Activated T-helper 1 cell treated with anti-CD3 and anti-CD28 coated beads, Interleukin-12 subunit alpha, Interleukin-12 subunit beta, Interleukin-2, Interleukin-4 antibody, amounts not matched to agents 30 ng/mL and 10 ng/mL and 1 ng/mL, durations not matched to agents 14 hours and 24 hours and 36 hours (primary cell): ENCODE measurements around the gene HORMAD2. TPM values are rescaled to one million over a fixed set of nuclear protein-coding genes. Genes with fewer than 3 reads are reported as not detected.
A peak's percentile ranks its signal among the peaks of the same experiment; 100 is the strongest.
"Not testable (repeated sequence)": the region's sequence is repeated elsewhere in the genome, so short reads cannot be mapped to it uniquely, and the experiment has no call there.

Experiments used
- DNase-seq: peaks from one replicate; pipeline ENCODE4 v3.0.0; 2021; ENCODE audit warnings: low spot score
- H3K27ac Mint-ChIP-seq: one replicate; pipeline ENCODE4 v1.8.0; 2021; ENCODE audit warnings: mild to moderate bottlenecking, mixed read lengths
- H3K27me3 Mint-ChIP-seq: one replicate; pipeline ENCODE4 v1.8.0; 2022; ENCODE audit warnings: mild to moderate bottlenecking, moderate library complexity, mixed read lengths; ENCODE audit not compliant: insufficient read depth
- H3K36me3 Mint-ChIP-seq: one replicate; pipeline ENCODE4 v1.8.0; 2021; ENCODE audit warnings: low read depth, mixed read lengths
- H3K4me1 Mint-ChIP-seq: one replicate; pipeline ENCODE4 v1.8.0; 2021; ENCODE audit warnings: low read depth, mixed read lengths
- H3K4me3 Mint-ChIP-seq: one replicate; pipeline ENCODE4 v1.8.0; 2021; ENCODE audit warnings: mild to moderate bottlenecking, moderate library complexity, mixed read lengths
- H3K9me3 Mint-ChIP-seq: one replicate; pipeline ENCODE4 v1.8.0; 2021; ENCODE audit warnings: mixed read lengths
- intact Hi-C: fragments of 100-400 bp; cut with micrococcal nuclease; formaldehyde crosslinking; loops from one replicate; pipeline ENCODE4 v1.15.1; 2024
- total RNA-seq: library from RNA; stranded (reverse); gene quantifications from 2 replicates; pipeline ENCODE4 v1.2.3, GENCODE V29; 2022

The HORMAD2 gene
- total RNA-seq, 1 donor from 2014 or later = 0.21 TPM

DNA sequence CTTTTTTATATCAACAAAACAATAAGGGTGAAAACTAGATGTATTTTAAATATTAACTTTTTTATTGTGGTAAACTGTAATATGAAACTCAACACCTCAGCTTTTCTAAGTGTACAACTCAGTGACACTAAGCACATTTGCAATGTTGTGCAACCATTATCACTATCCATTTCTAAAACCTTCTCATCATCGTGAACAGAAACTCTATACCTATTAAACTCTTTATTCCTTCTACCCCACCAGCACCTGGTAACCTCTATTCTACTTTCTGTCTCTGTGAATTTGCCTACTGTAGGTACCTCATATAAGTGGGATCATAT is 9.4 kb downstream of the HORMAD2 start:
- DNase-seq = no peak
- no peak overlapping the region for H3K4me3 Mint-ChIP-seq
- H3K27me3 Mint-ChIP-seq = peaks cover 5% of the 10 kb centered on the region
- H3K36me3 Mint-ChIP-seq = peaks cover 1% of the 10 kb centered on the region
- H3K27ac Mint-ChIP-seq = no peak overlapping the region
- H3K9me3 Mint-ChIP-seq = peaks cover 8% of the 10 kb centered on the region
- peaks cover 15% of the 10 kb centered on the region for H3K4me1 Mint-ChIP-seq
- intact Hi-C loops = loop anchor here (1.0 to 5.0 kb wide), 7 partner anchors 47 to 499 kb away; partner anchors contain the start of genes MTMR3, UQCR10 and ZMAT5

DNA sequence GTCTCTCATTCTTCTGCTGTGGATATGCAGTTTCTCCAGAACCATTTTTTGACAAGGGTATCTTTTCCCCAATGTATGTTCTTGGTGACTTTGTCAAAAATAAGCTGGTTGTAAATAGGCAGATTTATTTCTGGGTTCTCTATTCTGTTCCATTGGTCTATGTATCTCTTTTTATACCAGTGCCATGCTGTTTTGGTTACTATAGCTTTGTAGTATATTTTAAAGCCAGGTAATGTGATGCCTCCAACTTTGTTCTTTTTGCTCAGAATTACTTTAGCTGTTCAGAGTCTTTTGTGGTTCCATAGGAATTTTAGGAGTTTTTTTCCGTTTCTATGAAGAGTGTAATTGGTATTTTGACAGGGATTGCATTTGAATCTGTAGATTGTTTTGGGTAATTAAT is 12.4 kb downstream of the HORMAD2 start:
- peaks cover 5% of the 10 kb centered on the region for H3K4me1 Mint-ChIP-seq
- intact Hi-C loops = no loop called here
- H3K4me3 Mint-ChIP-seq = no peak overlapping the region
- peaks cover 1% of the 10 kb centered on the region for H3K36me3 Mint-ChIP-seq
- H3K27ac Mint-ChIP-seq = no peak overlapping the region
- DNase-seq = no peak
- H3K9me3 Mint-ChIP-seq = peaks cover 22% of the 10 kb centered on the region
- H3K27me3 Mint-ChIP-seq = peaks cover 5% of the 10 kb centered on the region

DNA sequence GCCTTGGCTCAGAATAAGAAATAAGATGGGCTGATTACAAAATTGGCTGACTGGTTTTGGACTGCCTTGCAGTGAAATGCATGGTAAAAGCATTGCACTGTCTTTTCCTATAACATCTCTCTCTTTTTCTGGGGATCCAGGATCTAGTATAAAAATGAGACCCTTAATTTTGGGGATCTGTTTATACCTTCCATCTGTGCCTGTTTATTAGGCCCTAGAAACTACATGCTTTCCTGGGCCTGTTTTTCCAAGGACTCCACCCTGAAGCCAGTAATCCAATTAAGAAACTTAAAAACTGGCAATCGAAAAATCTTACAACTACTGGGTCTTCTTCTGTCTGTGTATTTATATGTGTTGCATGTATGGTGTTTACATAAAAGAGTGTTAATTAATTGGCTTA is 14.5 kb downstream of the HORMAD2 start:
- Mint-ChIP-seq H3K36me3 (peaks cover 1% of the 10 kb centered on the region), H3K4me1 (peaks cover 2% of the 10 kb centered on the region), H3K4me3 (no peak overlapping the region), H3K27me3 (peaks cover 5% of the 10 kb centered on the region), H3K9me3 (peaks cover 22% of the 10 kb centered on the region), H3K27ac (no peak overlapping the region)
- intact Hi-C loops = no loop called here
- no peak for DNase-seq

DNA sequence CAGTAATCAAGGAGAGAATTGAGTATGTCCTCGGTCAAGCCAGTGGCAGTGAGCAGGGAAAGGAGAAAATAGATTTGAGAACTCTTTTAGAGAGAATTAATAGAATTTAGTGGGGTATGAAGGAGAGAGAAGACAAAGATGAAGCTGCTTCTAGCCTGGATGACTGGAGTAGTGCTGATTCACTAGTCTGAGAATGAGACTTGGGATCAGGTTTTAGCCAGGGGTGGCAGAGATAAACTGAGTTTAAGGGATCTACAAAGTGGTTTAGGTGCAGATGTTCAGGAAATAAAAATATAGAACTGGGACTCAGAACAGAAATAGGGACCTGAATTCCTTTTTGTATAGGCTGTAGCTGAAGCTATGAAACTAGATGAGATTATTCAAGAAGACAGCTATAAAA is 17.6 kb downstream of the HORMAD2 start:
- Mint-ChIP-seq H3K9me3 (peaks cover 28% of the 10 kb centered on the region), H3K4me1 (peaks cover 14% of the 10 kb centered on the region), H3K27ac (no peak overlapping the region), H3K36me3 (peaks cover 3% of the 10 kb centered on the region), H3K4me3 (no peak overlapping the region), H3K27me3 (no peaks in the 10 kb centered on the region)
- no peak for DNase-seq
- intact Hi-C loops = no loop called here

DNA sequence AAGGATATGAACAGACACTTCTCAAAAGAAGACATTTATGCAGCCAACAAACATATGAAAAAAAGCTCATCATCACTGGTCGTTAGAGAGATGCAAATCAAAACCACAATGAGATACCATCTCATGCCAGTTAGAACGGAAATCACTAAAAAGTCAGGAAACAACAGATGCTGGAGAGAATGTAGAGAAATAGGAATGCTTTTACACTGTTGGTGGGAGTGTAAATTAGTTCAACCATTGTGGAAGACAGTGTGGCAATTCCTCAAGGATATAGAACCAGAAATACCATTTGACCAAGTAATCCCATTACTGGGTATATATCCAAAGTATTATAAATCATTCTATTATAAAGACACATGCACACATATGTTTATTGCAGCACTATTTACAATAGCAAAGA is 20.5 kb downstream of the HORMAD2 start:
- Mint-ChIP-seq H3K27ac (peak overlapping the region; percentile 72), H3K4me1 (peaks cover 33% of the 10 kb centered on the region), H3K4me3 (peak overlapping the region; percentile 4)
- H3K9me3 Mint-ChIP-seq, intact Hi-C loops, DNase-seq, H3K36me3 Mint-ChIP-seq, H3K27me3 Mint-ChIP-seq: not testable (repeated sequence)

DNA sequence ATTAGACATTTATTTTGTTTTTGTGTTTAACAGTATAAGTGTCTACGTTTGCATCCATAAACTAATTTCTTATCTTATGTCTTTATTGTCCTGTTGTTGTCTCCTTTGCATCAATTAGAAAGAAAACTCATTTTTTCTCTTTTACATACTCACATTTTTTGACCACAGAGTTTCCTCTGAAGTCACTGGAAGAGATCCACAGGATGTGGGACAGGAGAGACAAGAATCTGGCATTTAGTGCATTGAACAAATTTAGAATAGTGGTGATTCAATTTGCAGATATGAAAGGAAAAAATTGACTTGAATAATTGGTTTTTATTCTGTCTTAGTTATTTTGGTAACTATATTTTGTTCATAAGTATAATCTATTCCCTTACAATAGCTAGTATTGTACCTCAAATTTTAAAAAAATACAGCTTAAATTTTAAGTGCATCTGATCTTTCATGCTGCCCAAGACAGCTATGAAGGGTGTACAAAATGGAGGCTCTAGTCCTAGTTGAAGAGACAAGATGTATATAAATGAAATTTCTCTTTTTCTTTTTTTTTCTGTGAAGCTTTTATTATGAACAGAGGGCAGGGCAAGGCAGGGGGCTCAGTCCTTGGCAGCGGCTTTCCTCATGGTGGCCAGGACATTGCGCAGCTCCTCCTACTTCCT is 24.4 kb downstream of the HORMAD2 start:
- H3K27me3 Mint-ChIP-seq = no peaks in the 10 kb centered on the region
- H3K36me3 Mint-ChIP-seq = peaks cover 2% of the 10 kb centered on the region
- peaks cover 6% of the 10 kb centered on the region for H3K9me3 Mint-ChIP-seq
- DNase-seq = peak; percentile 23
- peak overlapping the region; percentile 37 for H3K4me3 Mint-ChIP-seq
- intact Hi-C loops = loop anchor here (1.0 kb wide), 1 partner anchor 63 kb away; no protein-coding TSS in a partner anchor
- H3K27ac Mint-ChIP-seq = peak overlapping the region; percentile 82
- peaks cover 57% of the 10 kb centered on the region for H3K4me1 Mint-ChIP-seq

DNA sequence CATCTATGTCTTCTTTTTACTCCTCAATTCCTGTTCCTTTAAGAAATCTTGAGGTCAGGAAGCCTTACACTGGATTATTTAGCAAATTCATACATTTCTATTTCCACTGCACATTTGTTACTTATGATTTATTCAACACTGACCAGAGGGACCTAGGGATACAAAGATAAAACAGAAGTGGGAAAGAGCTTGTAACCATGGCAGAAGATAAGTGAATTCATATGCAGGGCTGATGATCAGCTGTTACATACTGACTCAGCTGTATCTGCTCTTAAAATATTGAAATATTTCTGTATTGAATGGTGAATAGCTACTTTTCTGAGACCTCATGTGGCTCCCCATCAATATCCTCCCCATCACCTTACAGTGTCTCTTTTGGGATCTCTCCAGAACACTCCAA is 25.2 kb downstream of the HORMAD2 start:
- Mint-ChIP-seq H3K9me3 (peaks cover 4% of the 10 kb centered on the region), H3K27ac (peak overlapping the region; percentile 82), H3K27me3 (no peaks in the 10 kb centered on the region), H3K36me3 (peaks cover 2% of the 10 kb centered on the region), H3K4me3 (no peak overlapping the region), H3K4me1 (peaks cover 50% of the 10 kb centered on the region)
- no peak for DNase-seq
- intact Hi-C loops = no loop called here

DNA sequence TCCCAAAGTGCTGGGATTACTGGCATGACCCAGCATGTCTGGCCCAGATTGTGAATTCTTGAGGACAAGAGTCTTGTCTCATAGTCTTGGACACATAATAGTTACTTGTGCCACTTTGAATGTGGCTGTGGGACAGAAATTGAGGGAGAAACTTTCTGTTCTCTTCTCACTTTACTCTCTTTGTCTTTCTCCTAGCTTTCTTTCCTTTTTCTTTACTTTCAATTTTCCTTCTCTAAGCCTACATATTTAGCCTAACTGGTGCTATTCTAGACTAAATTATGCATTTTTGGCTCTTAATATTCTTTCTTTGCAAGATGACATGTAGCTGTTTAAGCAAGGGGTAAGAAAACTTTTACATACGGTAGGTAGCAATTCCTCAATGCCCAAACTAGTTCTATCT is 33.2 kb downstream of the HORMAD2 start:
- Mint-ChIP-seq H3K27me3 (no peaks in the 10 kb centered on the region), H3K4me1 (peaks cover 60% of the 10 kb centered on the region), H3K36me3 (peaks cover 1% of the 10 kb centered on the region), H3K4me3 (no peak overlapping the region), H3K27ac (no peak overlapping the region), H3K9me3 (no peaks in the 10 kb centered on the region)
- DNase-seq = no peak
- intact Hi-C loops = no loop called here

DNA sequence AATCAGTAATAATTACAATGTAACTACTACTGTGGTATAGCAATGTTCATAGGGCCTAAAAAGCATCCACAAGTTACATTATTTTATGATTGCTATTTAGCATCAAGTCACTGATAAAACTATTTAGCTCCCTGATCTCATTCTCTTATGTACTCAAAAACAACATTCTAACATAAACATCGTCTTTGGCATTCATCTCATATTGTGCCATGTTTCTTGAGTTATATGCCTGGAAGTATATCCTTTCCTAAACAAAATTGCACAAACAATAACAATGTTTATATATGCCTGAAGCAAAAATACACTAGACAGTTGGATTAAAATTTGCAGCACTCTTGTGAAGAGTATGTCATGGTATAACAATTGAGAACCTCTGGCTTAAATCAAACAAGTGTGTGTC is 34.1 kb downstream of the HORMAD2 start:
- H3K4me3 Mint-ChIP-seq = no peak overlapping the region

DNA sequence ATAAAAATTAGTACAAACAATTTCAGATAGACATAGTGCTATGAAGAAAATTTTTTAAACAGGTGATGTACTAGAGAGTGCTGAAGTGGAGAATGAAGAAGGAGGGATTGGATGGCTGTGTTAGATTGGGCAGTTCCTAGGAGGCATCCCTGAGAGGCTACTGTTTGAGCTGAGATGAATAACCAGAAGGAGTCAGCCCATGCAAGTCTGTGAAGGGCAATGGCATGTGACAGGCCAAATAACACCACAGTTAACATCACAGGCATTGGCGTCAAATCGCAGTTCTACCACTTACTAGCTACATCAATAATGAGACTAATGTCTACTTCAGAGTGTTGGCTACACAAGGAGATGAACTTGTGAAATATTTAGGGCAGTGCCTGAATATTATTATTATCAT is 35.4 kb downstream of the HORMAD2 start:
- no peak for DNase-seq
- Mint-ChIP-seq H3K4me1 (peaks cover 53% of the 10 kb centered on the region), H3K9me3 (no peaks in the 10 kb centered on the region), H3K27ac (no peak overlapping the region), H3K36me3 (peaks cover 1% of the 10 kb centered on the region), H3K27me3 (no peaks in the 10 kb centered on the region), H3K4me3 (no peak overlapping the region)
- intact Hi-C loops = no loop called here

More for the DNA sequence above, 34.1 kb downstream of the HORMAD2 start:
- H3K27ac Mint-ChIP-seq = no peak overlapping the region
- H3K4me1 Mint-ChIP-seq = peaks cover 56% of the 10 kb centered on the region
- no peak for DNase-seq
- H3K36me3 Mint-ChIP-seq = peaks cover 1% of the 10 kb centered on the region
- intact Hi-C loops = no loop called here
- no peaks in the 10 kb centered on the region for H3K27me3 Mint-ChIP-seq
- no peaks in the 10 kb centered on the region for H3K9me3 Mint-ChIP-seq

DNA sequence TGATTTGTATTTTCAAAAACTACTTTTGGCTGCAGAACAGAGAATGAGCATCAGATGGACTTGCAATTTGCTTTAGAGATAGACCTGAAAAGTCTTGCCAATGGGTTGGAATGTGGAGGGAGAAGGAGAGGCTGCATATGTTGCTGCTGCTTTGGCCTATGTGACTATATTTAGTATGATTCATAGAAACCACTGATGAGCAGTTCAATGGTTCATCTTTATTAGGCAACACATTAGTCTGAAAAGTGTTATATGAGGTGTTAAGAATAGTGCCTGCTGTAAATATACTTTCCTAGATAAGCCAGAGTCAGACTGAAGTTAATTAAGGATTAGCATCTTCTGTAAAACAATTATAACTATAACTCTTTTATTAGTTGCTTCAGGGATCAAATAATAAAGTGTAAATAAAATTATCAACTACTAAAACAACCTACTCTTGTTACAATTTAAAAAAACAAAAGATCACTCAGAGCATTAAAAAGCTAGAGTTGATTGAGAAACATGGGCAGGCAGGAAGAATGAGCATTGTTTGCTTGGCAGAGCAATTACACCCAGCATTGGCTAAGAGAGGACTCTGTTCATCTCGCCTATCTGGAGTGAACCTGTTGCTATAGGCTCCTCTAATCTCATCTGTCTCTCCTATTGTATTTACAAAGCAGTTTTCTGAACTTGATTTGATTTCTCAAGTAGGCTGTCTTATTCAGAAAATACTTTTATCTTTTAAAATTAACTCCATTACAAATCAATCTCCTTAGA is 36.3 kb downstream of the HORMAD2 start:
- Mint-ChIP-seq H3K36me3 (peaks cover 1% of the 10 kb centered on the region), H3K27me3 (no peaks in the 10 kb centered on the region), H3K4me3 (no peak overlapping the region), H3K27ac (no peak overlapping the region), H3K4me1 (peaks cover 48% of the 10 kb centered on the region), H3K9me3 (no peaks in the 10 kb centered on the region)
- intact Hi-C loops = no loop called here
- no peak for DNase-seq

DNA sequence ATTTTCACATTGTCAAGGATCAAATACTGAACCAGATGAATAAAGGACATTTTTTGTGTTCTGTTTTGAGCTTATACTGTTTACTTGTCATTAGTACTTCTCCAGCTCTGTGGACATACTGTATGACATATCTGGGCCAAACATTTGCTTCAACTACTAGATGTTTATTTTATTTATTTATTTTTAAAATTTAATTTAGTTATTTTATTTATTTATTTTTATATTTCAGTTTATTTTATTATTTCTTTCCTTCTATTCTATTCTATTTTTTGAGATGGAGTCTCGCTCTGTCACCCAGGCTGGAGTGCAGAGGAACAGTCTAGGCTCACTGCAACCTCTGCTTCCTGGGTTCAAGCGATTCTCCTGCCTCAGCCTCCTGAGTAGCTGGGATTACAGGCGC is 37.0 kb downstream of the HORMAD2 start:
- Mint-ChIP-seq H3K4me1 (peaks cover 50% of the 10 kb centered on the region), H3K36me3 (peaks cover 1% of the 10 kb centered on the region), H3K27ac (no peak overlapping the region), H3K9me3 (no peaks in the 10 kb centered on the region), H3K4me3 (no peak overlapping the region), H3K27me3 (no peaks in the 10 kb centered on the region)
- intact Hi-C loops = no loop called here
- DNase-seq = no peak

DNA sequence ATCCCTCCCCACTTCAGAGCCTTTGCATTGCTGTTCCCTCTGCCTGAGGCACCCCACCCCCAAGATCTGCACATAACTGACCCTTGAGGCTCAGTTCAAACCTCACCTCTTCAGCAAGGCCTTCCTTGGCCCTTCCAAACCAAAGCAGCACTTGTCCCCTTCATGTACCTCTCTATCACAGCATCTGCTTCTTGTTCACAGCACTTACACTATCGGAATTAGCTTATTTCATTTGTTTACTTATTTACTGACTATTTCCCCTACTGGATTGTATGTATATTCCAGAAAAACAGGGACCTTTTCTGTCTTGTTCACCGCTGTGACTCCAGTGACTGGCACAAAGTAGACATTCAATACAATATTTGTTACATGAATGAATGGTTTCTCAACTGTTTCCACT is 38.0 kb downstream of the HORMAD2 start:
- intact Hi-C loops = no loop called here
- Mint-ChIP-seq H3K27ac (no peak overlapping the region), H3K4me1 (peaks cover 55% of the 10 kb centered on the region), H3K36me3 (peaks cover 1% of the 10 kb centered on the region), H3K9me3 (no peaks in the 10 kb centered on the region), H3K4me3 (no peak overlapping the region), H3K27me3 (no peaks in the 10 kb centered on the region)
- no peak for DNase-seq
